Tibial nerve (tissue), 3 donors: ENCODE data around the gene MYH14.

Experiments
- POLR2A ChIP-seq, 2 donors: fragments of 450-650 bp; IDR thresholded peaks; one replicate each; pipeline ENCODE4 v1.6.1; 2017; ENCODE audit warnings: antibody characterized with exemption in 2 of 2, mild to moderate bottlenecking in 2 of 2, moderate library complexity in 2 of 2
- TF ChIP-seq, protein P1 (sequence below), 5 experiments: fragments of 200-600 bp in 3 of 5; fragments of 450-650 bp in 2 of 5; sonication (generic) in 3 of 5; IDR thresholded peaks; one replicate each; pipeline ENCODE4 v1.5.1; 2016 to 2019; ENCODE audit warnings: antibody characterized with exemption in 5 of 5, mild to moderate bottlenecking in 3 of 5, moderate library complexity in 2 of 5

GRCh38 chr19:50232600-50232999 is 29.2 kb downstream of the MYH14 start:
- TF ChIP-seq POLR2A (IDR thresholded peaks at IDR 0.05), result no peak
- TF ChIP-seq, protein P1, sequence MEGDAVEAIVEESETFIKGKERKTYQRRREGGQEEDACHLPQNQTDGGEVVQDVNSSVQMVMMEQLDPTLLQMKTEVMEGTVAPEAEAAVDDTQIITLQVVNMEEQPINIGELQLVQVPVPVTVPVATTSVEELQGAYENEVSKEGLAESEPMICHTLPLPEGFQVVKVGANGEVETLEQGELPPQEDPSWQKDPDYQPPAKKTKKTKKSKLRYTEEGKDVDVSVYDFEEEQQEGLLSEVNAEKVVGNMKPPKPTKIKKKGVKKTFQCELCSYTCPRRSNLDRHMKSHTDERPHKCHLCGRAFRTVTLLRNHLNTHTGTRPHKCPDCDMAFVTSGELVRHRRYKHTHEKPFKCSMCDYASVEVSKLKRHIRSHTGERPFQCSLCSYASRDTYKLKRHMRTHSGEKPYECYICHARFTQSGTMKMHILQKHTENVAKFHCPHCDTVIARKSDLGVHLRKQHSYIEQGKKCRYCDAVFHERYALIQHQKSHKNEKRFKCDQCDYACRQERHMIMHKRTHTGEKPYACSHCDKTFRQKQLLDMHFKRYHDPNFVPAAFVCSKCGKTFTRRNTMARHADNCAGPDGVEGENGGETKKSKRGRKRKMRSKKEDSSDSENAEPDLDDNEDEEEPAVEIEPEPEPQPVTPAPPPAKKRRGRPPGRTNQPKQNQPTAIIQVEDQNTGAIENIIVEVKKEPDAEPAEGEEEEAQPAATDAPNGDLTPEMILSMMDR (IDR thresholded peaks at IDR 0.05), result no peak
